ENCODE data around the gene GPR155. TPM values are rescaled to one million over a fixed set of nuclear protein-coding genes. Genes with fewer than 3 reads are reported as not detected.
"Not testable (repeated sequence)": the region's sequence is repeated elsewhere in the genome, so short reads cannot be mapped to it uniquely, and the experiment has no call there.

GPR155 gene
- polyA plus RNA-seq, 1 donor = 3.7 TPM

DNA sequence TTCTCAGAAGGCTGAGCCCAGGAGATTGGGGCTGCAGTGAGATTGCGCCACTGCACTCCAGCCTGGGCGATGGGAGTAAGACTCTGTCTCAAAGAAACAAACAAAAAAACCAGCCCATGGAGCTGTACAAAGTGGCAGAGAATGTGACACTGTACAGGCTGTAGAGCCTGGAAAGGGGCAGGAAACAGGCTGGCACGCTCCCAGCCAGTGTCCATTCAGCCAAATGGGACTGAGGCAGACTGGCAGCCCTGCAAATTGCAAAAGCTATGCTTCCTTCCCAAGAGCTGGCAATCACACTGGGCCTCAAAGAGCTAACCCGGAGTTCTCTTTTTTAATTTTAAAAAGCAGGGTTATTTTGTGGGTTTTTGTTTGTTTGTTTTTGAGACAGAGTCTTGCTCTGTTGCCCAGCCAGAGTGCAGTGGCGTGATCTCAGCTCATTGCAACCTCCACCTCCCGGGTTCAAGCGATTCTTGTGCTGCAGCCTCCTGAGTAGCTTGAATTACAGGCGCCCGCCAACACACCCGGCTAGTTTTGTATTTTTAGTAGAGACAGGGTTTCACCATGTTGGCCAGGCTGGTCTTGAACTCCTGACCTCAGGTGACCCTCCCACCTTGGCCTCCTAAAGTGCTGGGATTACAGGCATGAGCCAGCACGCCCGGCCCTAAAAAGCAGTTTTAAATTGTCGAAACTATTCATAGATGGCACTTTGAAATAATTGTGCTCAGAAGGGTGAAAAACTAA lies 48.5 kb downstream of the GPR155 start:
- no peak for DNase-seq

DNA sequence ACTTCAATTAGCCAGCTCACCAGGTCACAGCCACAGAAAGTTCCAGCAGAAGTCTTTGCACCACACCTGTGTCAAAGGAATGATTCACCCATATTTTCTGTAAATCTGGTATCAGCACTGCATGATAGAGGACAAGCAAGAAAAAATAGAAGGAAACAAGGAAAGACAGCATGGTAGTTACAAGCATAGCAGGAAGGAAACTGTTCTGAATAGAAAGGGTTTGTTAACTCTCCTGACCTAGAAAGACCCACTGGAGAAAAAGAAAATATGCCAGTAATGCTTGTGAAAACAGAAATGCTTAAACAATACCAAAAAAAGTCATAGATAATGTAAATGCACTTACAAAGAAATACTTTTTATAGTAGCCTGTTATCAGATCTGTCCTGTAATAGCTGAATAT lies 50.5 kb downstream of the GPR155 start:
- no peak for DNase-seq

DNA sequence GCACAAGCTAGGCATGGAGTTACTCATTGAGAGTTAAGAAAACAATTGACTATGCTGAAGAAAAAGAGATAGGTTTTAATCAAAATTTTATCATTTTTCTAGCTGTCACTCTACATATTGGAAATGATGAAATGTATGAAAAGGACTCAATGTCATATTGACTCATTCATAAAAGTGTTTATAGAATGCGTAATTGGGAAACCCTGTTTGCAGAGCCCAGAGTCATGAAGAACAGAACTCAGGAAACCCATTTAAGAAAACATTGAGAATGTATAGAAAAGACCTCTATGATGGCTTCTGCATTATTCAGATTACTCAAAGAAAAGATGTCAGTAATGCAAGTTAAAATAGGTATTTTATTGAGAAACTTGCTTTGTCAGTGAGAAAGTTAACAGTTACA lies 54.9 kb downstream of the GPR155 start:
- no peak for DNase-seq

DNA sequence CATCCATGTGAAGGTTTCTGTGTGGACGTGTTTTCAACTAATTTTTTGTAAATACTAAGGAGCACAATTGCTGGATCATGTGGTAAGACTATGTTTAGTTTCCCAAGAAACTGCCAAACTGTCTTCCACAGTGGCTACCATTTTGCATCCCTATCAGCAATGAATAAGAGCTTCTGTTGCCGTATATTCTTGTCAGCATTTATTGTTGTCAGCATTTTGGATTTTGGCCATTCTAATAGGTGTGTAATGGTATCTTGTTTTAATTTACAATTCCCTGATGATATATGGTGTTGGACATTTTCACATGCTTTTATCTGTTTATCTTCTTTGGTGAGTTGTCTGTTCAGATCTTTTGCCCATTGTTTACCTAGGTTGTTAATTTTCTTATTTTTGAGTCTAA lies 56.8 kb downstream of the GPR155 start:
- DNase-seq = no peak

DNA sequence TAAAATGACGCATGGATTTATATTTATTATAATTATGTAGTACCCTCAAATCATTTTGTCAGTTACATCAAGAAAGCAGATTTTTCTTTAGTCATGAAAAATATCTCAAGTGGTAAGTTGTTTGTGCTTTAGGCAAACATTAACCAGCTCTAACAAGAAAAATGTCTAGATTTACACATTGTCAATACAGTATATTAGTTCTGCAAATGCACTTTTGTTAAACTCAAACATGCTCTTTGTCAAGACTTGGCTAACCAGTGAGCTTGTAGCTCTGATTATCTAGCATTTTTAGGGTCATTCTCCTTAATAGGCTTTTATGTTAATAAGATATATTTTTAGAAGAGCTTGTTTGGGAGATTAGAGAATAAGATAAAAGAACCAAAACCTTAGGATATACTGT lies 58.6 kb downstream of the GPR155 start:
- no peak for DNase-seq

DNA sequence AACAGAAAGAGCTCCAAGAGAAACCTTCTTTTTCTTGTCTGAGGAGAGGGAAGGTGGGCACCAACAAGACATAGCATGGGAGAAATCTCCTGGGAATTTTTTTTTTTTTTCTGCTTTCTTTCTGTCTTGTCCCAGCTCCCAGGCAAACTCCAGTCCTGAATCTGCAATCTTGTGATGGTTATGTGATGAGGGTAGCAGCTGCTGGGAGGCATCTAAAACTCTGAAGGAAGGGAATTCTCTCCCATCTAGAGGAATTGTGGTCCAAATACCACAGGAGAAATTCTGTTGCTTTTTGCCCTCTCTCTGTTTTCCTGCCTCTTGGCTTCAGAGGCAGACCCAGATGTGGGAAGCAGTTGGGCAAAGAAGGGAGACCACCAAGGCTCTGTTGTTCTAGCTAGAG lies 74.6 kb downstream of the GPR155 start:
- no peak for DNase-seq

DNA sequence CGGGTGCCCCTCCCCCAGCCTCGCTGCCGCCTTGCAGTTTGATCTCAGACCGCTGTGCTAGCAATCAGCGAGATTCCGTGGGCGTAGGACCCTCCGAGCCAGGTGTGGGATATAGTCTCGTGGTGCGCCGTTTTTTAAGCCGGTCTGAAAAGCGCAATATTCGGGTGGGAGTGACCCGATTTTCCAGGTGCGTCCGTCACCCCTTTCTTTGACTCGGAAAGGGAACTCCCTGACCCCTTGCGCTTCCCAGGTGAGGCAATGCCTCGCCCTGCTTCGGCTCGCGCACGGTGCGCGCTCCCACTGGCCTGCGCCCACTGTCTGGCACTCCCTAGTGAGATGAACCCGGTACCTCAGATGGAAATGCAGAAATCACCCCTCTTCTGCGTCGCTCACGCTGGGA lies 76.8 kb downstream of the GPR155 start:
- not testable (repeated sequence) for DNase-seq

DNA sequence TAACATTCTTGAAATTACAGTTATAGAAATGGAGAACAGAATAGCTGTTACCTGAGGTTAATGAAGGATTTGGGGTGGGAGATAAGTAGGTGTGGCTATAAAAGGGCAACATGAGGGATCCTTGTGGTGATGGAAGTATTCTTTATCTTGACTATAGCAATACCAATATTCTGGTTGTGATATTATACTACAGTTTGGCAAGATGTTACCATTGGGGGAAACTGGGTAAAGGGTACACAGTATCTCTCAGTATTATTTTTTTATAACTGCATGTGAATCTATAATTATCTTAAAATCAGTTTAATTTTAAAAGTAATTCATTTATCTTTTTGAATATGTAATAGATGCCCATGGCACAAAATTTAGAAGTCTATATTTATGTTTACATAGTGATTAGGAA lies 83.2 kb downstream of the GPR155 start:
- DNase-seq = no peak

DNA sequence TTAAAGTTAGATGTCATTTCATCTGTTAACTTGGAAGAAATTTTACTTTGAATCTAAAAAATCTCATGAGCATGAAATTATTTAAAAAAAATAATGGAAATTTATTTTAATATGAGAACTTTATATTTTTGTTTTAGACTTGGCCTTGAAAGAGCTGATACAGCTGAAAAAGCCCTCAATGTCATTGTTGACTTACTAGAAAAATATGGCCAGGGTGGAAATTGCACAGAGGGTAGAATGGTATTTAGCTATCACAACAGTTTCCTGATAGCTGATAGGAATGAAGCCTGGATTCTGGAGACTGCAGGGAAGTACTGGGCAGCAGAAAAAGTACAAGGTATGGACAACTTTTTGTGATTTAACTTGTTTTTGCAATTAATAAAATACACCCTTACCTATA lies 86.0 kb downstream of the GPR155 start:
- no peak for DNase-seq

DNA sequence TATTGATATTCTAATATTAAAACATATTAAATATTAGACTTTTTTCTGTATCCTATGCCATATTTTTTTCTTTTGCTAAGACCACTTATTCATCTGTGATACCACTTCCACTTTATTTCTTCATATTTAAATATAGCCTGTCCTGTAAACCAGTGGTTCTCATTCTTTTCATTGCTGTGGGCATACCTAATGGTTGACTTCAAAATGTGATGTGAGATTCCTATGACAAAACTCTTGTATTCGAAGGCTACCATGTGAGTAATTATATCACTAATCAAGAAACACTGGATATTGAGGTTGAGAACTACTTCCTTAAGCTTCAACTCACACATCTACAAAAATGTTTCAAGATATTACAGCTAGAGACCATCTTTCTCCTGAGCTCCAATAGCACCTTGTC lies 87.7 kb downstream of the GPR155 start:
- no peak for DNase-seq

DNA sequence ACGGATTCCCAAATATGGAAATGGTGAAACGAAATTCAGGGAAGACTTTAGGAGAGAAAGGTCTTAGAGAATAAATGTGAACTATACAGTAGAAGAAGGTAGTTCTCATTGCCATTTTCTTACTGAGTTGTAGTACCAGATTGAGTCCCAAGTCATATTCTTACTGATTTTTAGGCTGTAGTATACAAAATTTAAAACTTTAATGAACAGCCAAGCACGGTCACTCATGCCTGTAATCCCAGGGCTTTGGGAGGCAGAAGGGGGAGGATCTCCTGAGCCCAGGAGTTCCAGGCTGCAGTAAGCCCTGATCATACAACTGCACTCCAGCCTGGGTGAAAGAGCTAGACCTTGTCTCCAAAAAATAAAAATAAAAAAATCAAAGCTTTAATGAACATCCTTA lies 89.1 kb downstream of the GPR155 start:
- no peak for DNase-seq

DNA sequence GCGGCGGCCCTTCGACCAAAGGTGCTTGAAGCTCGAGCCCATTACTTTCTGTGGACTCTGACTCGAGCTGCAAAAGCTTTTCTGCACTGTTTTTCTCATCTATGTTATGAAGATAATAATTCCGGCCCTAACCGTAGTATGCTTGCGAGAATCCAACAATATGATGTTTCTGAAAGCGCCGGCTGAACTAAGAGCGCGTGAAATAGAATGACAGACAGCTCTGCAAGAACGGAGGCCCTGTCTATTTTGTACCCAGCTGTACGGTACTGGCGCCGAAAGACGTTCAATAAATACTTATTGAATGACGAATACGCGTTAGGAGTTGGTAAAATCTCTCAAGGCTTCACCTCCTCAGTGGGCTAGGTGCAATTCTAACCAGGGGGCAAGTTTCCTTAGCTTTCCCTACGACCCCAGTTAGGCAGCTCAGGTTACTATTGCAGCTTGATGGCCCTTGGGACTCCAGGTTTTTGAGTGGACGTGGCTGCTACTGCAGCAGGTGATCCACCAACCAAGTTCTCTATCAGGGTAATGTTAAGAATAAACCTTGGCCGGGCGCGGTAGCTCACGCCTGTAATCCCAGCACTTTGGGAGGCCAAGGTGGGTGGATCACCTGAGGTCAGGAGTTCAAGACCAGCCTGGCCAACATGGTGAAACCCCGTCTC lies 90.7 kb downstream of the GPR155 start:
- DNase-seq = no peak

DNA sequence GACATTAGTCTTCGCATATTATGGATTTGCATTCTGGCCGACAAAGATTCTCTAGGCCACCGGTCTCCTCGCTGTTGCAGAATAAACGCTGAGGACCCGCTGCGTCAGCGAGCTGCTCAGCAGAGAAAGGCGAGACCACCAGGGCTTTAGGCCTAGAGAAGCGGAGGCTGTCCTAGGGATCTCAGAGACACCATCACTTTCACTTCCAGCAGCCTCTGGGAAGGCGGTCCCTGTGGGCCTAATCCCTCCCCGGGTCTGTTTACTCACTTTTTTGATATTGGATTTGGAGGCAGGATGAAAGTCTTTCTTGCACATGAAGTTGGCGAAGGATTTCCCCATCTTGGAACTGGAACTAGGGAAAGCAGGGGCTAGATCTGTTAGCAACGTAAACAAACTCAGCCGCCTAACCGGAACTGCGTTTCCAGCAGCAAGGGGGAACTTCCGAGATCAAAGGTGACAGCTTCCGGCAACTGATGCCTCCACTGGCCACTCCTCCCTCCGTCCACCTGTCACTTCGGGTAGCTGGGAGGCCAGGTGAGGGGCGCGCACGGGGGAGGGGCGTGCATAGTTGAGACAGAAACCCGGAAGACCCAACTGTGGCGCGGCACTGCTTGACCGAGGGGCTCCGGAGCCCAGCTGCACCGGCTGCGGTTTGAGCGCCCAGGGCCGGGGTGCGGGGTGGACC lies 91.4 kb downstream of the GPR155 start, which contains the start of gene SCRN3:
TSS of gene SCRN3 (plus strand) at position 447 of the 685 bp plus-strand sequence. CDS start 2,554 bp downstream, outside the sequence.
- DNase-seq = peak; percentile 85

DNA sequence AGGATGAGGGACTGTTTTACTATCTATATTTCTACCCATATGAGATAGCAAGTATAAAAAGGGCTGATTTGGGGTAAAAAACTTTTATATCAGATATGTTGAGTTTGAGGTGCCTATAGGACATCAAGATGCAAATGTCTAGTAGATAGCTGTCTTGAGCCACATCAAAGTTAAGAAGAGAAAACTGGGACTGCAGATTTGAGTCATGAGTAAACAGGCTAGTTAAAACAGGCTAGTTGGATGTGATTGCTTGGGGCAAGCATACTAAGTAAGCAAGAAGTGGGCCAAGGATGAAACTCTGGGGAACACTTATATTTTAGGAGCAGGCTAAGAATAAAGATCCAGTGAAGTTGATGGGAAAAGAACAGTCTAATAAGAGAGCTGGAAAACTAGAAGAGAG lies 94.1 kb downstream of the GPR155 start:
- DNase-seq = no peak

DNA sequence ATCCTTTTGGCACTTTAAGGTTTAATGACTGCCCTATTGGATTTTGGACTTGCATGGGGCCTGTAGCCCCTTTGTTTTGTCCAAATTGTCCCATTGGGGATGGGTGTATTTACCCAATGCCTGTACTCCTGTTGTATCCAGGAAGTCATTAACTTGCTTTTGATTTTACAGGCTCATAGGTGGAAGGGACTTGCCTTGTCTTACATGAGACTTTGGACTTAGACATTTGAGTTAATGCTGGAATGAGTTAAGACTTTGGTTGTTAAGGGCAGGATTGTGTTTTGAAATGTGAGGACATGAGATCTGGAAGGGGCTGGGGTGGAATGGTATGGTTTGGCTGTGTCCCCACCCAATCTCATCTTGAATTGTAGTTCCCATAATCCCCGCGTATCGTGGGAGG lies 96.5 kb downstream of the GPR155 start:
- DNase-seq = not testable (repeated sequence)

DNA sequence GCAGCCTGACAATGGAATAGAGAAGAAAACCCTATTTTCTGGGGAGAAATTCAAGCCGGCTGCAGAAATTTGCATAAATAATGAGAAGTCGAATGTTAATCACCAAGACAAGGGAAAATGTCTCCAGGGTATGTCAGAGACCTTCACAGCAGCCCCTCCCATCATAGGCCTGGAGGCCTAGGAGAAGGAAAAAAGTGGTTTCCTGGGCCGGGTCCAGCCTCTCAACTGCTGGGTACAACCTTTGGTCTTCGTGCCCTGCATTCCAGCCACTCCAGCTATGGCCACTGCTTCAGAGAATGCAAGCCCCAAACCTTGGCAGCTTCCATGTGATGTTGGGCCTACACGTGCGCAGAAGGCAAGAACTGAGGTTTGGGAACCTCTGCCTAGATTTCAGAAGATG lies 97.3 kb downstream of the GPR155 start:
- DNase-seq = no peak

DNA sequence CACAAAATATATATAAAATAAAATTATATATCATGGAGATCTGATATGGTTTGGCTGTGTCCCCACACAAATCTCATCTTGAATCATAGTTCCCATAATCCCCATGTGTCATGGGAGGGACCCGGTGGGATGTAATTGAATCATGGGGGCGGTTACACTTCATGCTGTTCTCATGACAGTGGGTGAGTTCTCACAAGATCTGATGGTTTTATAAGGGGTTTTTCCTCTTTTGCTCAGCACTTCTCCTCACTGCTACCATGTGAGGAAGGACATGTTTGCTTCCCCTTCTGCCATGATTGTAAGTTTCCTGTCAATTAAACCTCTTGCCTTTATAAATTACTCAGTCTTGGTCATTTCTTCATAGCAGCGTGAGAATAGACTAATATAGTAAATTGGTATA lies 98.1 kb downstream of the GPR155 start:
- DNase-seq = not testable (repeated sequence)

DNA sequence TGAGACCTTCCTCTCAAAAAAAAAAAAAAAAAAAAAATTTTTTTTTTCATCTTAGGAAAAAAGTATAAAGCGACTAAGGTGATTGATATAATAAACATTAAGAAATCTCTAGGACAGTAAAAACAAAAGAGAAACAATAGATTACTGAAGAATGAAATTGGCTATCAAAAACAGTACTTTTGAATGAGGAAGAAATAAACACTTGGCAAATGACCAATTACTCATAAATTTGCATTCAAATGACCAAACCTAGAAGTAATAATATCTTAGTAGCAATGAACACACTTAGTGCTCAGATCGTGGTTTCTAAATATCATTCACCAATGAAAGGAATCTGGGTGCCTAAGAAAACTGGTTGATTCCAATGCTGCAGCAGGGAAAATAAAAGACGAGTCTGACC lies 101.6 kb downstream of the GPR155 start:
- DNase-seq = no peak

DNA sequence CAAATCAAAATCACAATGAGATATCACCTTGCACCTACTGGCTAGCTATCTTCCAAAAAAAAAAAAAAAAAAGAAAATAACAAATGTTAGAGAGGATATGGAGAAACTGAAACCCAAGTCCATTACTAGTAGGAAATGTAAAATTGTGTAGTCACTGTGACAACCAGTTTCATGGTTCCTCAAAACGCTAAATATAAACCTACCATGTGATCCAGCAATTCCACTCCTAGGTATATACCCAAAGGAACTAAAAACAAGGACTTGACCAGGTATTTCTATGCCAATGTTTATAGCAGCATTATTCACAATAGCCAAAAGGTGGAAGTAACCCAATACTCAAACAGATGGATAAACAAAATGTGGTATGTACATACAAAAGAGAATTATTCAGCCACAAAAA lies 103.0 kb downstream of the GPR155 start:
- no peak for DNase-seq
